Retinal pigment epithelial cell (primary cell): ENCODE results near the gene ECEL1.
"Not testable (repeated sequence)": the region's sequence is repeated elsewhere in the genome, so short reads cannot be mapped to it uniquely, and the experiment has no call there.

Source experiments
- DNase-seq: peaks from one replicate; pipeline ENCODE4 v3.0.0-alpha.2; 2010; ENCODE audit warnings: low read depth
- H3K4me3 ChIP-seq: 2 replicates; pipeline ENCODE4 v1.5.1; 2011; ENCODE audit warnings: mild to moderate bottlenecking, low read length, control low read depth, moderate library complexity
- TF ChIP-seq, protein P1 (sequence below): conservative IDR thresholded peaks from 2 replicates; pipeline ENCODE4 v1.5.1; 2011; ENCODE audit warnings: low read depth, low read length, control low read depth, inconsistent platforms

Gene ECEL1

DNA sequence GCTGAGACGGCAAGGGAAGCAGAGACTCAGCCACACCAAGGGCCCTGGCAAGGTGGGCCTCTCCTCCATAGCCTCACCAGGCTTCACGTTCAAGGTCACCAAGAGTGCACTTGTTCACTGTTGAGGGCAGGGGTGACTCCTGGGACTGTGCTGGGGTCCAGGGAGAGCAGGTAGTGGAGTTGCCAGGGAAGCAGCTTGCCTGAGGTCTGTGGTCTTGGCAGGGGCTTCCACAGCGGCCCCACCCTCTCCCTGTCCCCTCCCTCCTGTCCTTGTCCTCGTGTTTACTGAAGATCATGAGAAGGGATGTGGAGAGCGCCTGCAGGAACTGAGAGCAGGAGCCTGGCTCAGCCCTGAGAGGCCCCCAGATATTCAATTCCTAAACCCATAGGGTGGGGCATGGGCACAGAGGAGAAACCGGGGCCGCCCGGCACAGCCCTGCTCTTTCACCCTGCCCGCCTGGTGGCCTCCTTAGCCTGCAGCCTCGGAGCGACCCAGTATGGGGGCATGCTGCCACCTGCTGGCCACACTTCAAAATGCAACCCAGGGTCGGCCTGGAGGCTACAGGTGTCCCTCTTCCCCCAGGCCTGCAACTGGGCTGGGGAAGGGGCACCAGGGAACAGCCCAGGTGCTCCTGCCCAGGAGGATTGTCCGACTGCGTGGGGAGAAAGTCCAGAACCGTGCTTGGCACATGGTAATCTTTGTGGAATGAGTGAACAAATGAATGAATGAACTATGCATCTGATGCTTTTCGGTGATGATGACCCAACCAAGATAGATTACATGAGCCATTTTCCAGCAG, 47.2 kb downstream of the ECEL1 start:
- H3K4me3 ChIP-seq, DNase-seq: not testable (repeated sequence)
- TF ChIP-seq, protein P1, sequence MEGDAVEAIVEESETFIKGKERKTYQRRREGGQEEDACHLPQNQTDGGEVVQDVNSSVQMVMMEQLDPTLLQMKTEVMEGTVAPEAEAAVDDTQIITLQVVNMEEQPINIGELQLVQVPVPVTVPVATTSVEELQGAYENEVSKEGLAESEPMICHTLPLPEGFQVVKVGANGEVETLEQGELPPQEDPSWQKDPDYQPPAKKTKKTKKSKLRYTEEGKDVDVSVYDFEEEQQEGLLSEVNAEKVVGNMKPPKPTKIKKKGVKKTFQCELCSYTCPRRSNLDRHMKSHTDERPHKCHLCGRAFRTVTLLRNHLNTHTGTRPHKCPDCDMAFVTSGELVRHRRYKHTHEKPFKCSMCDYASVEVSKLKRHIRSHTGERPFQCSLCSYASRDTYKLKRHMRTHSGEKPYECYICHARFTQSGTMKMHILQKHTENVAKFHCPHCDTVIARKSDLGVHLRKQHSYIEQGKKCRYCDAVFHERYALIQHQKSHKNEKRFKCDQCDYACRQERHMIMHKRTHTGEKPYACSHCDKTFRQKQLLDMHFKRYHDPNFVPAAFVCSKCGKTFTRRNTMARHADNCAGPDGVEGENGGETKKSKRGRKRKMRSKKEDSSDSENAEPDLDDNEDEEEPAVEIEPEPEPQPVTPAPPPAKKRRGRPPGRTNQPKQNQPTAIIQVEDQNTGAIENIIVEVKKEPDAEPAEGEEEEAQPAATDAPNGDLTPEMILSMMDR, result peak; percentile 78

DNA sequence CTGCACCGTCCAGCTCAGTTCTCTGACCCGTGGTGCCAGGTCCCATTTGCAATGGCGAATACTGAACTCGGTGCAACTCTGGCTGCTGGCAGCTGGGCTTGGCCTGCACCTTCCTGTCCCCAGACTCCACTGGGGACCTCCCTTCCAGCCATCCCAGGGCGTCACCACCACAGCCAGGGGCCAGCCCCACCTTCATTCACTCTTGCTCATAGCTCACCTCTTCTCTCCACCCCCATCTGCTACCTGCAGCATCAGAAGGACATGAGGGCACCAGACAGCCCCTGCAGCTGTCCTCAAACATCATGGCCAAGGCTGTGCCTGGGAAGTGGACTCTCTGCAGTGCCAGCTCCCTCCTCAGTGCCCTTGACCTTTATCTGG, 47.9 kb downstream of the ECEL1 start:
- no peak for DNase-seq
- TF ChIP-seq, protein P1, result no peak

DNA sequence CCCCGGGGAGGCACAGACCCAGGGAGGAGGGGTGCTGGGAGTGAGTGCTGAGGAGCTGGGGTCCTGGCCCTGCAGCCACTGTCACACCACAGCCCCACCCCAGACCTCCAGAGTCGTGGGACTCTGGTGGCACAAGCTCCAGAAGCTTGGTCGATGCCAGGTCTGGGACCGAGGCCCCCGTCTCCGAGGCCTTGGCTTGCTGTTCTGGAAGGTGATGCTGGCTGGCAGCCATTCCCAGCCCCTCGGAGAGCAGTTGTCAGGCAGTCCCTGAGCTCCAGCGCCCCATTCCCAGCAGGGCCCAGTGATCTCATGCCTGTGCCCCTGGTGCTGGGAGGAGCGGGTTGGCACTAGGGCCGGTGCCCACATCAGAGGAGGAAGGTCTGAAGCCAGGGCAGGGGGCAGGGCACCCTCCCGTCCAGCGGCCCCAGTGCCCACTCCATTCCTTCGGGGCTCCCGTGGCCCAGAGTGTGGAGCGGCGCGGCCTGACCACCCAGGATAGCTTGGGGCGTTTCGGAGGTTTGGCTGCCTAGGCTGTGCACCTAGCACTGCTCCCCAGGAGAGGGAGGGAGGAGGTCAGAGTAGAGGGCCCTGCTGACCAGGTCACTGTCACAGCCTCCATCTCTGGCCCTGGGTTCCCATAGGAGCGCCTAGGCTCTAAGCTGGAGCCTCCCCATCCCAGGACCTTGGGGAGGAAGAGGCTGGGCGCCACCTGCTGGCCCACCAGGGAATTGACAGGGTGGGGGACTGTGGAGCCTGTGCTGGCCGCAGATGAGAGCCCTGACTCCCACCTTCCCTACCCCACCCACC, 48.5 kb downstream of the ECEL1 start:
- no peak overlapping the region for H3K4me3 ChIP-seq
- DNase-seq, result no peak
- TF ChIP-seq, protein P1, result peak; percentile 31

More for the DNA sequence above, 47.9 kb downstream of the ECEL1 start:
- no peak overlapping the region for H3K4me3 ChIP-seq

DNA sequence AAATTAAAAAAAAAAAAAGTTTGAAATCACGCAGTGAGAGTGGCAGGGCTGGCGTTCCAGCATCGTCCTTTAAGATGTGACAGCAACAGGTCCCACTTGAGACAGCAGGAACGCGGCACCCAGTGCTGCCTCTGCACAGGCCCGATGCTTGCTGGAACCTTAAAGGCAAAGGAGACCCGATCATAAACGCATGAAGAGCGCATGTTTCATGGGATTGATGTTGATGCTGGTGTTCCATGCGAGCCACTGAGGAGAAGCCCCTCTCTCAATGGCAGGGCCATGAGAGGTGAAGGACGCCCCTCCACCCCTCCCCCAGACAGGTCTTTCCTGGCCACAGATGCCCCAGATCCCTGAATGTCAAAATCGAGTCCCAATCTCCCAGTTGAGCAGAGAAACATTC, 49.5 kb downstream of the ECEL1 start:
- TF ChIP-seq, protein P1, result no peak
- DNase-seq, result no peak
- no peak overlapping the region for H3K4me3 ChIP-seq

DNA sequence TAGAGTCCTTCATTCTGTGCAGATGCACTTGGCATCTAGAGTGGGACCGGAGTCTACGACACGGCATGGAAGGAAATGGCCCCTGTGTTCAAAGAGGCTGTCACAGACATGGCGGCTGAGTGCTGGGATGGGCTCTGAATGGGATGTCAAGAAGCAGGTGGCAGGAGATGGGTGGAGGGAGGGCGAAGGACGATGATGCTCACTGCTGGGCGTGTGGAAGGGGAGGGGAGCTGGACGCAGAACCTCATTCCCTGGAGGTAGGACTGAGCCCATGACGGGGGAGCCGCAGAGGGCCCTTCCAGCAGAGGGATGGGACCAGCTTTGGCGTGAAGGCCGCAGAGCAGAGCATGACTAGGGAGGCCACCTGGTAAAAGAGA, 50.5 kb downstream of the ECEL1 start:
- H3K4me3 ChIP-seq, result no peak overlapping the region
- TF ChIP-seq, protein P1, result no peak
- no peak for DNase-seq

DNA sequence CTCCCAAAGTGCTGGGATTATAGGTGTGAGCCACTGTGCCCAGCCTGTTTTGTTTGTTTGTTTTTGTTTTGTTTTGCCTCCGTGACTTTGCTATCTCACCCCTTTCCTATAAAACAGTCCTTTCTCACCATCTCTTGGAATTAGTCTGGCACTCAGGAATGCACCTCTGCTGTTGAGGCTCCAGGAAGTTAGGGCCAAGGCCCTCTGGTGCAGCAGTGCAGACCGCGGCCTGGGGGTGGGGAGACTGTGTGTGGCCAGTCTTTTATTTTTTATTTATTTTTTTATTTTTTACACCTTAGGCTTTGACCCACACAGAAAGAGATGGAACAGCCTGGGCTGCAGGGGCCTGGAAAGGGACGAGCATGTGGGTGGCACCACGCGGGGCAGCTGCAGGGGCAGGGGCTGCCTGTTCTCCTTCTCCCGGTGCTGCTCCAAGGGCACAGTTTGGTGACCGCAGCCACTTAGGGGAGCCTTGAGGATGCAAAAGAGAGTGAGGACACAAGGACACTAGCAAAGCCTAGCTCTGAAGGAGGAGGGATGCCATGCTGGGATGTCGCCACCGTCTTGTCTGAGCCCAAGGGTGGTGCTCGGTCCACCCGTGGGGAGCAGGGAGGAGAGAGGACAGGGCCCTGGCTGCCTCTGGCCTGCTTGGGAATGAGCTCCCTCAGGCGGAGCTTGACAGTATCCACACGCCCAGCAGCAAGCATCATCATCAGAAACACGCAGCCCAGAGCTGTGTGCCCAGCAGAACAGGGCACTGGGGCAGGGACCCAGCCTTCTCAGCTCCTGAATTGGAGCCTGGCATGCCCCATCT, 51.0 kb downstream of the ECEL1 start:
- no peak overlapping the region for H3K4me3 ChIP-seq
- no peak for DNase-seq
- TF ChIP-seq, protein P1, result no peak
